ENCODE results near the gene GRHPR.

- TF ChIP-seq, protein P1, sequence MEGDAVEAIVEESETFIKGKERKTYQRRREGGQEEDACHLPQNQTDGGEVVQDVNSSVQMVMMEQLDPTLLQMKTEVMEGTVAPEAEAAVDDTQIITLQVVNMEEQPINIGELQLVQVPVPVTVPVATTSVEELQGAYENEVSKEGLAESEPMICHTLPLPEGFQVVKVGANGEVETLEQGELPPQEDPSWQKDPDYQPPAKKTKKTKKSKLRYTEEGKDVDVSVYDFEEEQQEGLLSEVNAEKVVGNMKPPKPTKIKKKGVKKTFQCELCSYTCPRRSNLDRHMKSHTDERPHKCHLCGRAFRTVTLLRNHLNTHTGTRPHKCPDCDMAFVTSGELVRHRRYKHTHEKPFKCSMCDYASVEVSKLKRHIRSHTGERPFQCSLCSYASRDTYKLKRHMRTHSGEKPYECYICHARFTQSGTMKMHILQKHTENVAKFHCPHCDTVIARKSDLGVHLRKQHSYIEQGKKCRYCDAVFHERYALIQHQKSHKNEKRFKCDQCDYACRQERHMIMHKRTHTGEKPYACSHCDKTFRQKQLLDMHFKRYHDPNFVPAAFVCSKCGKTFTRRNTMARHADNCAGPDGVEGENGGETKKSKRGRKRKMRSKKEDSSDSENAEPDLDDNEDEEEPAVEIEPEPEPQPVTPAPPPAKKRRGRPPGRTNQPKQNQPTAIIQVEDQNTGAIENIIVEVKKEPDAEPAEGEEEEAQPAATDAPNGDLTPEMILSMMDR (IDR thresholded peaks at IDR 0.05): no peak
- TF ChIP-seq EZH2 (IDR thresholded peaks at IDR 0.05): no peak
- no peak for TF ChIP-seq EZH2phosphoT487 (IDR thresholded peaks at IDR 0.05)
These were observed 14.5 kb downstream of the GRHPR start for GRCh38 chr9:37437010-37437409.

Data from neural progenitor cell (in vitro differentiated cells).